Muscle of back (tissue), 11 donors: Measurements from ENCODE around the gene RAPGEF5. TPM values are rescaled to one million over a fixed set of nuclear protein-coding genes. Genes with fewer than 3 reads are reported as not detected.
"Not testable (repeated sequence)": the region's sequence is repeated elsewhere in the genome, so short reads cannot be mapped to it uniquely, and the experiment has no call there.

Experiments
- DNase-seq, 3 donors: peaks; one replicate each; pipeline versions ENCODE4 v3.0.0 to v3.0.0-alpha.2; 2013
- polyA plus RNA-seq, 10 donors: library from polyadenylated mRNA; unstranded; fragments of 120-200 nt; gene quantifications; one replicate each; pipeline ENCODE4 v1.2.1, GENCODE V29; 2013; ENCODE audit not compliant: insufficient read length in 10 of 10

The RAPGEF5 gene
- polyA plus RNA-seq, 10 donors, result 12.8 to 23.5 (median 17.7) TPM

GRCh38 chr7:22087861-22088260, 269.1 kb downstream of the RAPGEF5 start:
- DNase-seq, result no peak

- peak in 2 of 3 donors; percentile 23 to 42 for DNase-seq
Observed at GRCh38 chr7:22083704-22084240, 273.2 kb downstream of the RAPGEF5 start.

GRCh38 chr7:22082886-22083703, 273.9 kb downstream of the RAPGEF5 start:
- peak; percentile 82 to 95 (median 91) for DNase-seq

GRCh38 chr7:22082553-22082885, 274.4 kb downstream of the RAPGEF5 start:
- DNase-seq, result no peak

GRCh38 chr7:22080219-22080618, 276.7 kb downstream of the RAPGEF5 start:
- not testable (repeated sequence) for DNase-seq

GRCh38 chr7:22078872-22079271, 278.1 kb downstream of the RAPGEF5 start:
- not testable (repeated sequence) for DNase-seq

GRCh38 chr7:22075561-22075960, 281.4 kb downstream of the RAPGEF5 start:
- DNase-seq, result no peak

GRCh38 chr7:22074897-22075296, 282.1 kb downstream of the RAPGEF5 start:
- DNase-seq, result peak in 2 of 3 donors; percentile 20 to 44

Other genes with a start within 250 kb of the RAPGEF5 start
- gene STEAP1B, start 143.0 kb upstream of the RAPGEF5 start, polyA plus RNA-seq, result 1 to 10 TPM; 1.3 to 4.4 (median 2.3) TPM